Parathyroid adenoma (tissue), 2 donors: ENCODE results near the gene SPTBN5.

ENCODE experiments used
- H2AFZ ChIP-seq: fragments of 300-600 bp; sonication (generic); one replicate; pipeline ENCODE4 v1.7.0; 2017; ENCODE audit warnings: antibody characterized with exemption, mild to moderate bottlenecking
- H3K27ac ChIP-seq: fragments of 300-600 bp; sonication (generic); one replicate; pipeline ENCODE4 v1.7.0; 2017
- H3K27me3 ChIP-seq: fragments of 300-600 bp; sonication (generic); one replicate; pipeline ENCODE4 v1.7.0; 2017; ENCODE audit warnings: low read length; ENCODE audit not compliant: control insufficient read depth, insufficient read depth
- H3K36me3 ChIP-seq: fragments of 300-600 bp; sonication (generic); one replicate; pipeline ENCODE4 v1.7.0; 2017; ENCODE audit warnings: low read length; ENCODE audit not compliant: control insufficient read depth, insufficient read depth
- H3K4me1 ChIP-seq: fragments of 300-600 bp; sonication (generic); one replicate; pipeline ENCODE4 v1.7.0; 2017; ENCODE audit warnings: control low read depth
- H3K4me2 ChIP-seq: fragments of 300-600 bp; sonication (generic); one replicate; pipeline ENCODE4 v1.7.0; 2017; ENCODE audit warnings: low read length
- H3K4me3 ChIP-seq: fragments of 300-600 bp; sonication (generic); one replicate; pipeline ENCODE4 v1.7.0; 2017; ENCODE audit warnings: low read depth, low read length
- H3K79me2 ChIP-seq: fragments of 300-600 bp; sonication (generic); one replicate; pipeline ENCODE4 v1.7.0; 2017; ENCODE audit warnings: control low read depth
- H3K9ac ChIP-seq: fragments of 300-600 bp; sonication (generic); one replicate; pipeline ENCODE4 v1.7.0; 2017; ENCODE audit warnings: mild to moderate bottlenecking
- H3K9me3 ChIP-seq: fragments of 300-600 bp; sonication (generic); one replicate; pipeline ENCODE4 v1.7.0; 2017; ENCODE audit warnings: low read length; ENCODE audit not compliant: control insufficient read depth
- CTCF ChIP-seq: fragments of 300-600 bp; sonication (generic); IDR thresholded peaks from one replicate; pipeline ENCODE4 v1.7.0; 2017; ENCODE audit warnings: antibody characterized with exemption, mild to moderate bottlenecking
- donor health status: primary hyperparathyroidism.

The SPTBN5 gene

GRCh38 chr15:41829959-41830646 is 63.8 kb downstream of the SPTBN5 start:
- H3K36me3 ChIP-seq: no peaks in the 10 kb centered on the region
- no peaks in the 10 kb centered on the region for H3K79me2 ChIP-seq
- H2AFZ ChIP-seq: no peak overlapping the region
- H3K4me3 ChIP-seq: no peak overlapping the region
- no peak overlapping the region for H3K9ac ChIP-seq
- H3K27ac ChIP-seq: no peak overlapping the region
- TF ChIP-seq CTCF: no peak
- H3K9me3 ChIP-seq: no peaks in the 10 kb centered on the region
- H3K4me1 ChIP-seq: no peaks in the 10 kb centered on the region
- H3K27me3 ChIP-seq: no peaks in the 10 kb centered on the region
- H3K4me2 ChIP-seq: no peak overlapping the region

GRCh38 chr15:41828807-41829141 is 65.1 kb downstream of the SPTBN5 start:
- Histone ChIP-seq H2AFZ (peak overlapping the region; percentile 87), H3K9me3 (no peaks in the 10 kb centered on the region), H3K27ac (peak overlapping the region; percentile 72), H3K27me3 (no peaks in the 10 kb centered on the region), H3K4me1 (no peaks in the 10 kb centered on the region), H3K36me3 (no peaks in the 10 kb centered on the region), H3K4me2 (peak overlapping the region; percentile 77), H3K9ac (no peak overlapping the region), H3K79me2 (no peaks in the 10 kb centered on the region), H3K4me3 (peak overlapping the region; percentile 83)
- TF ChIP-seq CTCF: no peak

- Histone ChIP-seq H3K79me2 (no peaks in the 10 kb centered on the region), H3K36me3 (no peaks in the 10 kb centered on the region), H3K27ac (peak within 1 kb of the TSS; percentile 72), H3K4me3 (peak within 1 kb of the TSS; percentile 83), H3K27me3 (no peaks in the 10 kb centered on the region), H2AFZ (peak within 1 kb of the TSS; percentile 87), H3K9me3 (no peaks in the 10 kb centered on the region), H3K9ac (peak within 1 kb of the TSS; percentile 14), H3K4me2 (peak within 1 kb of the TSS; percentile 93), H3K4me1 (no peaks in the 10 kb centered on the region)
- no peak for TF ChIP-seq CTCF
Observed at GRCh38 chr15:41827880-41828806, 65.7 kb downstream of the SPTBN5 start, which contains the start of gene JMJD7. Gene JMJD7 (plus strand): TSS chr15:41828092. CDS start chr15:41828125, 33 bp downstream.

GRCh38 chr15:41827290-41827879 is 66.5 kb downstream of the SPTBN5 start:
- Histone ChIP-seq H3K36me3 (no peaks in the 10 kb centered on the region), H3K27me3 (no peaks in the 10 kb centered on the region), H3K9ac (no peak overlapping the region), H3K4me1 (no peaks in the 10 kb centered on the region), H3K4me3 (peak overlapping the region; percentile 83), H3K9me3 (no peaks in the 10 kb centered on the region), H2AFZ (peak overlapping the region; percentile 70), H3K79me2 (no peaks in the 10 kb centered on the region), H3K27ac (no peak overlapping the region), H3K4me2 (peak overlapping the region; percentile 93)
- no peak for TF ChIP-seq CTCF
